Stimulated activated CD4-positive, alpha-beta T cell treated with anti-CD3 and anti-CD28 coated beads, Interleukin-4, amount 100 ng/mL, for 24 hours (primary cell): ENCODE data around the gene PAIP2.
"Not testable (repeated sequence)": the region's sequence is repeated elsewhere in the genome, so short reads cannot be mapped to it uniquely, and the experiment has no call there.

ENCODE experiments used
- DNase-seq: peaks from one replicate; pipeline ENCODE4 v3.0.0-alpha.2; 2020

Gene PAIP2

GRCh38 chr5:139341689-139342422 lies at the start of gene PAIP2:
Gene PAIP2 (plus strand): TSS chr5:139341854. CDS start chr5:139363785, 21,931 bp downstream.
- peak; percentile 97 for DNase-seq

- no peak for DNase-seq
Observed at GRCh38 chr5:139293202-139293506, 48.5 kb upstream of the PAIP2 start.

- DNase-seq: peak; percentile 94
Observed at GRCh38 chr5:139293507-139294373, 47.9 kb upstream of the PAIP2 start, which contains the start of gene MATR3. Gene MATR3 (plus strand): TSS chr5:139293740. CDS start chr5:139307416, 13,676 bp downstream.

- DNase-seq: peak; percentile 66
Observed at GRCh38 chr5:139294374-139295165, 47.1 kb upstream of the PAIP2 start.

GRCh38 chr5:139295346-139296057 lies 46.2 kb upstream of the PAIP2 start:
- no peak for DNase-seq

GRCh38 chr5:139296198-139296597 lies 45.5 kb upstream of the PAIP2 start:
- DNase-seq: no peak

GRCh38 chr5:139296862-139297326 lies 44.8 kb upstream of the PAIP2 start:
- no peak for DNase-seq

GRCh38 chr5:139297439-139298133 lies 44.1 kb upstream of the PAIP2 start:
- DNase-seq: no peak

GRCh38 chr5:139298242-139298641 lies 43.4 kb upstream of the PAIP2 start:
- no peak for DNase-seq

- no peak for DNase-seq
Observed at GRCh38 chr5:139299486-139299885, 42.2 kb upstream of the PAIP2 start.

GRCh38 chr5:139301808-139302499 lies 39.7 kb upstream of the PAIP2 start:
- no peak for DNase-seq

GRCh38 chr5:139304391-139305324 lies 37.0 kb upstream of the PAIP2 start:
- no peak for DNase-seq

GRCh38 chr5:139306197-139306596 lies 35.5 kb upstream of the PAIP2 start:
- no peak for DNase-seq

- DNase-seq: no peak
Observed at GRCh38 chr5:139306628-139307379, 34.9 kb upstream of the PAIP2 start.

GRCh38 chr5:139308797-139309196 lies 32.9 kb upstream of the PAIP2 start:
- no peak for DNase-seq

GRCh38 chr5:139310715-139311186 lies 30.9 kb upstream of the PAIP2 start:
- DNase-seq: not testable (repeated sequence)

- no peak for DNase-seq
Observed at GRCh38 chr5:139312075-139312474, 29.6 kb upstream of the PAIP2 start.

GRCh38 chr5:139314276-139314675 lies 27.4 kb upstream of the PAIP2 start:
- no peak for DNase-seq

- no peak for DNase-seq
Observed at GRCh38 chr5:139315056-139315615, 26.5 kb upstream of the PAIP2 start.
